K562 (cell line): ENCODE results near the gene XKR7. TPM values are rescaled to one million over a fixed set of nuclear protein-coding genes. Genes with fewer than 3 reads are reported as not detected.
A peak's percentile ranks its signal among the peaks of the same experiment; 100 is the strongest.

Experiments used
- ATAC-seq: fragments of 200-7000 bp; cut with Tn5 transposase; 3 replicates; pipeline ENCODE4 v1.9.1; 2020; ENCODE audit warnings: moderate library complexity
- BruUV-seq: library from RNA; stranded (reverse); fragments of 400-500 nt; replicated peaks from 2 replicates; lab custom pipeline; 2021; lab: Mats Ljungman, UMichigan
- CTCF ChIA-PET: fragments of 300-600 bp; formaldehyde crosslinking; extraction: SDS; loops from one replicate; lab custom pipeline; 2021; ENCODE audit warnings: low intra/inter-chr PET ratio; lab: Yijun Ruan, JAX
- POLR2A ChIA-PET: fragments of 300-600, 350-650 bp; sonication (Branson Sonifier 250); formaldehyde crosslinking; extraction: SDS; loops from one replicate; lab custom pipeline; 2021; ENCODE audit warnings: antibody characterized with exemption, inconsistent platforms; lab: Yijun Ruan, JAX
- DNase-seq, 4 experiments: peaks; one replicate each; pipeline versions ENCODE4 v3.0.0 to v3.0.0-alpha.2; 2011 to 2018; ENCODE audit warnings: low spot score in 3 of 4, mixed read lengths in 3 of 4; ENCODE audit errors: extremely low read depth in 1 of 4
- FAIRE-seq: peaks from 2 replicates; lab custom pipeline; 2011; peaks lifted over from hg19 to GRCh38; lab: Jason Lieb, UNC
- H2AFZ ChIP-seq: 2 replicates; pipeline ENCODE4 v1.6.0; 2011; ENCODE audit warnings: low read depth, low read length, control low read depth, inconsistent platforms
- H3K27ac ChIP-seq: fragments of 200-600 bp; 3 replicates; pipeline ENCODE4 v1.8.0; 2011; ENCODE audit warnings: low read depth, mild to moderate bottlenecking, control low read depth, inconsistent platforms, low read length, moderate library complexity, mixed read lengths; ENCODE audit errors: extremely low read depth
- H3K27me3 ChIP-seq, 2 experiments: fragments of 300-600 bp in 1 of 2; 2 replicates in 1 of 2; 3 replicates in 1 of 2; pipeline versions ENCODE4 v1.6.0 to v1.8.0; 2011; ENCODE audit warnings: inconsistent platforms in 2 of 2, low read length in 2 of 2, mild to moderate bottlenecking in 1 of 2, mixed read lengths in 1 of 2, moderate library complexity in 1 of 2; ENCODE audit not compliant: control insufficient read depth in 2 of 2, insufficient read depth in 2 of 2
- H3K36me3 ChIP-seq: fragments of 300-600 bp; 3 replicates; pipeline ENCODE4 v1.8.0; 2011; ENCODE audit warnings: mild to moderate bottlenecking, low read length, inconsistent platforms; ENCODE audit not compliant: control insufficient read depth, insufficient read depth
- H3K4me1 ChIP-seq, 2 experiments: fragments of 200-600 bp in 1 of 2; replicated peaks in 1 of 2; 2 replicates in 1 of 2; 3 replicates in 1 of 2; pipeline versions ENCODE4 v1.5.1 to v1.8.0; 2011; ENCODE audit warnings: inconsistent platforms in 2 of 2, low read length in 2 of 2, mild to moderate bottlenecking in 1 of 2, mixed read lengths in 1 of 2, moderate library complexity in 1 of 2; ENCODE audit not compliant: control insufficient read depth in 2 of 2, insufficient read depth in 2 of 2
- H3K4me2 ChIP-seq: 2 replicates; pipeline ENCODE4 v1.6.1; 2011; ENCODE audit warnings: low read length, control low read depth, inconsistent platforms, mixed read lengths; ENCODE audit not compliant: insufficient read depth
- H3K4me3 ChIP-seq: fragments of 200-600 bp; sonication (generic), shearing (Covaris generic); 2 replicates; pipeline ENCODE4 v1.5.1; 2016; ENCODE audit warnings: control low read depth, inconsistent platforms
- H3K79me2 ChIP-seq: fragments of 200-600 bp; 3 replicates; pipeline ENCODE4 v1.8.0; 2011; ENCODE audit warnings: low read length, inconsistent platforms; ENCODE audit not compliant: control insufficient read depth, insufficient read depth
- H3K9ac ChIP-seq, 2 experiments: 2 replicates each; pipeline versions ENCODE4 v1.6.0 to v1.6.1; 2011; ENCODE audit warnings: low read depth in 2 of 2, low read length in 2 of 2, control low read depth in 1 of 2, inconsistent platforms in 1 of 2, mild to moderate bottlenecking in 1 of 2, mixed read lengths in 1 of 2; ENCODE audit not compliant: insufficient read depth in 1 of 2
- H3K9me1 ChIP-seq: one replicate; pipeline ENCODE4 v1.6.0; 2011; ENCODE audit warnings: inconsistent platforms, mild to moderate bottlenecking, low read length, moderate library complexity; ENCODE audit not compliant: control insufficient read depth, insufficient read depth
- H3K9me3 ChIP-seq: replicated peaks from 2 replicates; pipeline ENCODE4 v1.5.1; 2011; ENCODE audit warnings: low read depth, low read length, inconsistent platforms; ENCODE audit not compliant: control insufficient read depth, insufficient read depth
- H4K20me1 ChIP-seq: replicated peaks from 2 replicates; pipeline ENCODE4 v1.6.1; 2011; ENCODE audit warnings: low read length, inconsistent platforms, mixed read lengths; ENCODE audit not compliant: control insufficient read depth, insufficient read depth
- BCL6 ChIP-seq: fragments of 250-450 bp; sonication (Bioruptor Pico); IDR thresholded peaks from 2 replicates; pipeline ENCODE4 v1.4.0; 2020
- HEY1 ChIP-seq: fragments of 250-450 bp; sonication (Bioruptor Pico); IDR thresholded peaks from 2 replicates; pipeline ENCODE4 v1.5.0; 2020; ENCODE audit warnings: mild to moderate bottlenecking, moderate library complexity, borderline replicate concordance
- MAZ ChIP-seq, 2 experiments: fragments of 450-650 bp in 1 of 2; sonication (generic) in 1 of 2; formaldehyde crosslinking; IDR thresholded peaks in 1 of 2; conservative IDR thresholded peaks in 1 of 2; 2 replicates each; pipeline versions ENCODE4 v1.4.0 to v1.5.0; 2020; ENCODE audit warnings: mild to moderate bottlenecking in 1 of 2, missing genetic modification reagents in 1 of 2
- MTA1 ChIP-seq: fragments of 450-650 bp; IDR thresholded peaks from 2 replicates; pipeline ENCODE4 v1.6.1; 2017; ENCODE audit warnings: borderline replicate concordance
- NCOR1 ChIP-seq: fragments of 450-650 bp; IDR thresholded peaks from 2 replicates; pipeline ENCODE4 v1.6.1; 2016; ENCODE audit warnings: mild to moderate bottlenecking, moderate library complexity
- RUNX1 ChIP-seq: sonication (generic); IDR thresholded peaks from 2 replicates; pipeline ENCODE4 v1.6.1; 2016; ENCODE audit warnings: antibody characterized with exemption, low read depth
- THRB ChIP-seq: fragments of 450-650 bp; formaldehyde crosslinking; conservative IDR thresholded peaks from 2 replicates; pipeline ENCODE4 v1.4.0; 2022; ENCODE audit warnings: mild to moderate bottlenecking, missing genetic modification characterization
- ZNF398 ChIP-seq: fragments of 250-450 bp; sonication (Bioruptor Pico); IDR thresholded peaks from 2 replicates; pipeline ENCODE4 v1.8.0; 2021; ENCODE audit warnings: moderate library complexity, mild to moderate bottlenecking, inconsistent platforms
- ZNF780A ChIP-seq: fragments of 250-450 bp; sonication (Bioruptor Pico); IDR thresholded peaks from 2 replicates; pipeline ENCODE4 v1.5.0; 2021; ENCODE audit warnings: mild to moderate bottlenecking
- WGBS: fragments of 100-300 bp; shearing (Covaris generic); methylation state at CpG from one replicate; pipeline ENCODE4 v1.1.6; 2016; ENCODE audit warnings: low coverage, mixed read lengths; ENCODE audit not compliant: insufficient coverage; ENCODE audit errors: missing lambda C conversion rate; 5-methylcytosine and 5-hydroxymethylcytosine counted together
- in situ Hi-C: fragments of 300-500 bp; cut with MboI; formaldehyde crosslinking; loops from 4 replicates; pipeline ENCODE4 v1.15.0; 2018; ENCODE audit warnings: inconsistent platforms, mixed read lengths
- intact Hi-C: fragments of 100-400 bp; cut with micrococcal nuclease; formaldehyde crosslinking; loops from 2 replicates; pipeline ENCODE4 v1.14.2; 2022
- polyA plus RNA-seq, 8 experiments: library from polyadenylated mRNA; depleted of rRNA in 4 of 8; stranded (reverse) in 5 of 8; unstranded in 3 of 8; fragments of >200 nt; fragmentation: Nextera tagmentation in 2 of 8; fragmentation: Illumina TruSeq in 1 of 8; extraction: Ambion mirVana in 2 of 8; extraction: Trizol in 1 of 8; gene quantifications; 2 replicates each; pipeline versions ENCODE4 v1.2.1 to v1.2.3, GENCODE V29; 2011 to 2014; ENCODE audit warnings: inconsistent platforms in 1 of 8, missing spikeins in 1 of 8
- total RNA-seq, 7 experiments: library from RNA; depleted of rRNA in 6 of 7; stranded (reverse); fragments of >200 nt in 6 of 7; fragmentation: Illumina TruSeq in 2 of 7; extraction: Trizol in 2 of 7; gene quantifications; 2 replicates each; pipeline versions ENCODE4 v1.2.1 to v1.2.3, GENCODE V29; 2011 to 2021; ENCODE audit warnings: low replicate concordance in 1 of 7
- TF ChIP-seq, protein P1 (sequence below): fragments of 250-450 bp; sonication (Bioruptor Pico); IDR thresholded peaks from 2 replicates; pipeline ENCODE4 v1.4.0; 2020

Gene XKR7
- total and polyA plus RNA-seq, 9 of the 15 experiments (the other 6 are each of a cell fraction or from before 2014, with no cell fraction given): 0.02 TPM; not detected in 8

DNA sequence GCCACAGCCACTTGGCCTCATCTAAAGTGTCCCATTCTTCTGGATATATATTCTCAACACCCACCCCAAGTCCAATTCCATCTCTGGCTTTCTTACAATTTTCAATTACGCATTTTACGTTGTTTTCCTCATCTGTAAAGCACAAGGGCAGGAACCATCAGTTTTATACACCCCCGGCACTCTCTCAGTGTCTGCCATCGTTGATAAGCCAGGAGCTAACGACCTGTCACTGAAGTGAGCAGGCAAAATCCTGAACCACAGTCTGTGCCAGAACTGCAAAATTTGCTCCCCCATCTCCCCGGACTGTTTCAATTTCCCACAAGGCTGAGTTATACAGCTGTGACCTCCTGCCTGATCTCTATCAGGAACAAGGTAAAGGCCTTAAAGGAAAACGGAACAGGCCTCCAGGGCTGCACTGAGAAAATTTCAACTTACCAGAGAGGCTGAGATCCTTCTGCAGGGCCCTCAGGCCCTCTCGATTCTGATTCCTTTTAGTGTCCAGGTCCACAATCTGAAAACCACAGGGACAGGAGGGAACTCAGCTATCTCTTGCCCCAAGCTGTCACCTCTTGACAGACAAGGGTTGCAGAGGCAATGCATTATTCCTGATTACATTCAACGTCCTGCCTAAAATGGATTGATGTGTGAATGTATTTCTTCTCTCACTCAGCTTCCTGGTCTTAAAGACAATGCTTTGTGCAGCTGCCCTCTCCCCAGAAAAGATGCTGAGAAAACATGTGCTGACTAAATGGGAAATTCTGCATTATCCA, 17.9 kb upstream of the XKR7 start (continued):
- no peak for TF ChIP-seq THRB (CRISPR knock-in tag)
- TF ChIP-seq MTA1: no peak
- TF ChIP-seq MAZ (CRISPR knock-in tag; conservative IDR thresholded peaks at IDR 0.05 in 1 of 2, IDR thresholded peaks at IDR 0.05 in 1 of 2): no peak
- TF ChIP-seq NCOR1: peak; percentile 87
- TF ChIP-seq BCL6: no peak
- TF ChIP-seq RUNX1: peak; percentile 42; the same call in 1 of the 2 replicates
- TF ChIP-seq, all 486 proteins: peak for 65

DNA sequence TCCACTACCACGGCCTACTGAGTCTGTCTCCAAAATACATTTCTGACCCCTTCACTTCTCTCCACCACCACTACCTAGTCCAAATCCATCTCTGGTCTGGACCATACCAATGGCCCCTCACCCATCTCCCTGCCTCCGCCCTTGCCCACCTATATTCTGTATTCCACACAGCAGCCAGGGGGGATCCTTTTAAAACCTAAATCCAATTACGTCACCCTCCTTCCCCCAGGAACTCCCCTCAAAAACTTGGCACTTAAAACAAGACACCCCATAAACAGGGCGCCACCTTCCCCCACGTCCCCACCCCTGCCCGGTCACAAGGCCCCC, 16.8 kb upstream of the XKR7 start:
- POLR2A ChIA-PET: interaction anchor here (0.6 to 2.4 kb wide), 7 partner anchors 10 to 114 kb away, joined by 3 to 11 read pairs (median 4); no protein-coding TSS in a partner anchor
- Histone ChIP-seq H3K79me2 (peaks cover 35% of the 10 kb centered on the region), H3K4me2 (peak overlapping the region; percentile 86), H3K9me3 (peaks cover 10% of the 10 kb centered on the region), H3K4me1 (peaks cover 16 to 17% of the 10 kb centered on the region in 2 experiments), H3K4me3 (peak overlapping the region; percentile 63), H3K36me3 (peaks cover 40% of the 10 kb centered on the region), H2AFZ (peak overlapping the region; percentile 74; the same call in 1 of the 2 replicates), H3K9ac (peak overlapping the region; percentile 77 to 93), H3K9me1 (peaks cover 4% of the 10 kb centered on the region), H3K27me3 (no peaks in the 10 kb centered on the region), H4K20me1 (peaks cover 15% of the 10 kb centered on the region), H3K27ac (peak overlapping the region; percentile 68)
- no peak for ATAC-seq
- in situ Hi-C loops: loop anchor here (5.0 kb wide), 1 partner anchor 89 kb away; no protein-coding TSS in a partner anchor
- DNase-seq: no peak
- WGBS: 6% methylated on average over 6 of the region's 6 CpGs
- intact Hi-C loops: loop anchor here (2.0 to 5.0 kb wide), 5 partner anchors 22 to 141 kb away; no protein-coding TSS in a partner anchor
- CTCF ChIA-PET: interaction anchor here (1.6 to 3.5 kb wide), 2 partner anchors 97 to 128 kb away, joined by 5 to 49 read pairs; no protein-coding TSS in a partner anchor
- FAIRE-seq: no peak
- BruUV-seq: no TSS peak
- TF ChIP-seq, protein P1, sequence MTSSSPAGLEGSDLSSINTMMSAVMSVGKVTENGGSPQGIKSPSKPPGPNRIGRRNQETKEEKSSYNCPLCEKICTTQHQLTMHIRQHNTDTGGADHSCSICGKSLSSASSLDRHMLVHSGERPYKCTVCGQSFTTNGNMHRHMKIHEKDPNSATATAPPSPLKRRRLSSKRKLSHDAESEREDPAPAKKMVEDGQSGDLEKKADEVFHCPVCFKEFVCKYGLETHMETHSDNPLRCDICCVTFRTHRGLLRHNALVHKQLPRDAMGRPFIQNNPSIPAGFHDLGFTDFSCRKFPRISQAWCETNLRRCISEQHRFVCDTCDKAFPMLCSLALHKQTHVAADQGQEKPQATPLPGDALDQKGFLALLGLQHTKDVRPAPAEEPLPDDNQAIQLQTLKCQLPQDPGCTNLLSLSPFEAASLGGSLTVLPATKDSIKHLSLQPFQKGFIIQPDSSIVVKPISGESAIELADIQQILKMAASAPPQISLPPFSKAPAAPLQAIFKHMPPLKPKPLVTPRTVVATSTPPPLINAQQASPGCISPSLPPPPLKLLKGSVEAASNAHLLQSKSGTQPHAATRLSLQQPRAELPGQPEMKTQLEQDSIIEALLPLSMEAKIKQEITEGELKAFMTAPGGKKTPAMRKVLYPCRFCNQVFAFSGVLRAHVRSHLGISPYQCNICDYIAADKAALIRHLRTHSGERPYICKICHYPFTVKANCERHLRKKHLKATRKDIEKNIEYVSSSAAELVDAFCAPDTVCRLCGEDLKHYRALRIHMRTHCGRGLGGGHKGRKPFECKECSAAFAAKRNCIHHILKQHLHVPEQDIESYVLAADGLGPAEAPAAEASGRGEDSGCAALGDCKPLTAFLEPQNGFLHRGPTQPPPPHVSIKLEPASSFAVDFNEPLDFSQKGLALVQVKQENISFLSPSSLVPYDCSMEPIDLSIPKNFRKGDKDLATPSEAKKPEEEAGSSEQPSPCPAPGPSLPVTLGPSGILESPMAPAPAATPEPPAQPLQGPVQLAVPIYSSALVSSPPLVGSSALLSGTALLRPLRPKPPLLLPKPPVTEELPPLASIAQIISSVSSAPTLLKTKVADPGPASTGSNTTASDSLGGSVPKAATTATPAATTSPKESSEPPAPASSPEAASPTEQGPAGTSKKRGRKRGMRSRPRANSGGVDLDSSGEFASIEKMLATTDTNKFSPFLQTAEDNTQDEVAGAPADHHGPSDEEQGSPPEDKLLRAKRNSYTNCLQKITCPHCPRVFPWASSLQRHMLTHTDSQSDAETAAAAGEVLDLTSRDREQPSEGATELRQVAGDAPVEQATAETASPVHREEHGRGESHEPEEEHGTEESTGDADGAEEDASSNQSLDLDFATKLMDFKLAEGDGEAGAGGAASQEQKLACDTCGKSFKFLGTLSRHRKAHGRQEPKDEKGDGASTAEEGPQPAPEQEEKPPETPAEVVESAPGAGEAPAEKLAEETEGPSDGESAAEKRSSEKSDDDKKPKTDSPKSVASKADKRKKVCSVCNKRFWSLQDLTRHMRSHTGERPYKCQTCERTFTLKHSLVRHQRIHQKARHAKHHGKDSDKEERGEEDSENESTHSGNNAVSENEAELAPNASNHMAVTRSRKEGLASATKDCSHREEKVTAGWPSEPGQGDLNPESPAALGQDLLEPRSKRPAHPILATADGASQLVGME: no peak
- no peak for TF ChIP-seq ZNF780A (CRISPR knock-in tag)
- TF ChIP-seq ZNF398 (CRISPR knock-in tag): no peak
- no peak for TF ChIP-seq HEY1 (CRISPR knock-in tag)
